HG02885 (cell line): ENCODE measurements around the gene CACNA1H.

Source experiments
- ATAC-seq: cut with Tn5 transposase; IDR thresholded peaks from one replicate; pipeline ENCODE4 v1.9.1; 2021; ENCODE audit warnings: mild to moderate bottlenecking; ENCODE audit not compliant: unreplicated experiment, poor library complexity

The CACNA1H gene

GRCh38 chr16:1171001-1171400, 18.1 kb downstream of the CACNA1H start:
- no peak for ATAC-seq

- ATAC-seq, result no peak
Measured at GRCh38 chr16:1171854-1172428, 19.0 kb downstream of the CACNA1H start.

- no peak for ATAC-seq
Measured at GRCh38 chr16:1172651-1173050, 19.7 kb downstream of the CACNA1H start.

- ATAC-seq, result no peak
Measured at GRCh38 chr16:1173788-1174451, 21.0 kb downstream of the CACNA1H start.

GRCh38 chr16:1174477-1175357, 21.8 kb downstream of the CACNA1H start:
- ATAC-seq, result no peak

GRCh38 chr16:1175566-1176279, 22.8 kb downstream of the CACNA1H start:
- no peak for ATAC-seq

GRCh38 chr16:1176280-1176897, 23.5 kb downstream of the CACNA1H start:
- no peak for ATAC-seq

- no peak for ATAC-seq
Measured at GRCh38 chr16:1177053-1177452, 24.1 kb downstream of the CACNA1H start.

- ATAC-seq, result no peak
Measured at GRCh38 chr16:1177750-1178149, 24.8 kb downstream of the CACNA1H start.

- no peak for ATAC-seq
Measured at GRCh38 chr16:1178295-1178910, 25.5 kb downstream of the CACNA1H start.

- no peak for ATAC-seq
Measured at GRCh38 chr16:1180549-1181403, 27.9 kb downstream of the CACNA1H start.

GRCh38 chr16:1181404-1182315, 28.8 kb downstream of the CACNA1H start:
- ATAC-seq, result no peak

- ATAC-seq, result no peak
Measured at GRCh38 chr16:1182316-1182671, 29.4 kb downstream of the CACNA1H start.

GRCh38 chr16:1182950-1183907, 30.3 kb downstream of the CACNA1H start:
- ATAC-seq, result no peak

GRCh38 chr16:1184156-1184868, 31.4 kb downstream of the CACNA1H start:
- no peak for ATAC-seq

- no peak for ATAC-seq
Measured at GRCh38 chr16:1184980-1185379, 32.1 kb downstream of the CACNA1H start.
